OCI-LY3 (cell line): ENCODE results near the gene COL4A4.

ENCODE experiments used
- EZH2phosphoT487 ChIP-seq: fragments of 200-600 bp; shearing (Covaris generic); IDR thresholded peaks from 2 replicates; pipeline ENCODE4 v1.6.1; 2018; ENCODE audit warnings: antibody characterized with exemption, mixed run types, low read depth
- TF ChIP-seq, protein P1 (sequence below): fragments of 200-600, 300-600 bp; sonication (generic); IDR thresholded peaks from 2 replicates; pipeline ENCODE4 v1.5.1; 2014; ENCODE audit warnings: antibody characterized with exemption, low read length, low read depth

DNA sequence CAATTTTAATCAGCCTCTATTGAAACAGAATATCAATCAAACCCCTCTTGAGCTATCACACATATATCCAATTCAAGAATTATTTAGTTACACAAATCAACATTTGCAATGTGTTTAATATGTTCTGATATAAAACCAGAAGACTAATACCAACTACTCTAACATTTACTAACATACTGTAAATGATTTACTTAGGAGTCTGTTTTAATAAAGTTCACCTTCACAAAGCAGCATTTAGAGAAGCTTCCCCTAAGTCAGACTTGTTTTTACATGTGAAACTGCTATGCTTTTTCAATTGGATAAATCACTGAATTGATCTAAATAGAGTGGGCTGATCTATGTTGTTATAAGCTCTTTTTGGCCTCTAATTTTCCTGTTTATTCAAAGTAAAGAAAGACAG lies 18.8 kb upstream of the COL4A4 start:
- TF ChIP-seq, protein P1, sequence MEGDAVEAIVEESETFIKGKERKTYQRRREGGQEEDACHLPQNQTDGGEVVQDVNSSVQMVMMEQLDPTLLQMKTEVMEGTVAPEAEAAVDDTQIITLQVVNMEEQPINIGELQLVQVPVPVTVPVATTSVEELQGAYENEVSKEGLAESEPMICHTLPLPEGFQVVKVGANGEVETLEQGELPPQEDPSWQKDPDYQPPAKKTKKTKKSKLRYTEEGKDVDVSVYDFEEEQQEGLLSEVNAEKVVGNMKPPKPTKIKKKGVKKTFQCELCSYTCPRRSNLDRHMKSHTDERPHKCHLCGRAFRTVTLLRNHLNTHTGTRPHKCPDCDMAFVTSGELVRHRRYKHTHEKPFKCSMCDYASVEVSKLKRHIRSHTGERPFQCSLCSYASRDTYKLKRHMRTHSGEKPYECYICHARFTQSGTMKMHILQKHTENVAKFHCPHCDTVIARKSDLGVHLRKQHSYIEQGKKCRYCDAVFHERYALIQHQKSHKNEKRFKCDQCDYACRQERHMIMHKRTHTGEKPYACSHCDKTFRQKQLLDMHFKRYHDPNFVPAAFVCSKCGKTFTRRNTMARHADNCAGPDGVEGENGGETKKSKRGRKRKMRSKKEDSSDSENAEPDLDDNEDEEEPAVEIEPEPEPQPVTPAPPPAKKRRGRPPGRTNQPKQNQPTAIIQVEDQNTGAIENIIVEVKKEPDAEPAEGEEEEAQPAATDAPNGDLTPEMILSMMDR = no peak
- TF ChIP-seq EZH2phosphoT487 = no peak
